Measurements from ENCODE around the gene CEP295NL.

- TF ChIP-seq TCF12 (IDR thresholded peaks at IDR 0.05) (no peak), TCF12 (CRISPR knock-in tag; IDR thresholded peaks at IDR 0.05) (no peak), ZNF276 (CRISPR knock-in tag; IDR thresholded peaks at IDR 0.05; ENCODE audit: low read depth) (no peak)
These were observed 11.5 kb downstream of the CEP295NL start for GRCh38 chr17:78891406-78892061.

All from HepG2 (cell line).